K562 (cell line): ENCODE data around the gene ACOT13. TPM values are rescaled to one million over a fixed set of nuclear protein-coding genes. Genes with fewer than 3 reads are reported as not detected.

Experiments
- ATAC-seq: fragments of 200-7000 bp; cut with Tn5 transposase; 3 replicates; pipeline ENCODE4 v1.9.1; 2020; ENCODE audit warnings: moderate library complexity
- BruUV-seq: library from RNA; stranded (reverse); fragments of 400-500 nt; replicated peaks from 2 replicates; lab custom pipeline; 2021; lab: Mats Ljungman, UMichigan
- CTCF ChIA-PET: fragments of 300-600 bp; formaldehyde crosslinking; extraction: SDS; loops from one replicate; lab custom pipeline; 2021; ENCODE audit warnings: low intra/inter-chr PET ratio; lab: Yijun Ruan, JAX
- POLR2A ChIA-PET: fragments of 300-600, 350-650 bp; sonication (Branson Sonifier 250); formaldehyde crosslinking; extraction: SDS; loops from one replicate; lab custom pipeline; 2021; ENCODE audit warnings: antibody characterized with exemption, inconsistent platforms; lab: Yijun Ruan, JAX
- DNase-seq, 4 experiments: peaks; one replicate each; pipeline versions ENCODE4 v3.0.0 to v3.0.0-alpha.2; 2011 to 2018; ENCODE audit warnings: low spot score in 3 of 4, mixed read lengths in 3 of 4; ENCODE audit errors: extremely low read depth in 1 of 4
- FAIRE-seq: peaks from 2 replicates; lab custom pipeline; 2011; peaks lifted over from hg19 to GRCh38; lab: Jason Lieb, UNC
- H2AFZ ChIP-seq: 2 replicates; pipeline ENCODE4 v1.6.0; 2011; ENCODE audit warnings: low read depth, low read length, control low read depth, inconsistent platforms
- H3K27ac ChIP-seq: fragments of 200-600 bp; 3 replicates; pipeline ENCODE4 v1.8.0; 2011; ENCODE audit warnings: low read depth, mild to moderate bottlenecking, control low read depth, inconsistent platforms, low read length, moderate library complexity, mixed read lengths; ENCODE audit errors: extremely low read depth
- H3K27me3 ChIP-seq, 2 experiments: fragments of 300-600 bp in 1 of 2; 2 replicates in 1 of 2; 3 replicates in 1 of 2; pipeline versions ENCODE4 v1.6.0 to v1.8.0; 2011; ENCODE audit warnings: inconsistent platforms in 2 of 2, low read length in 2 of 2, mild to moderate bottlenecking in 1 of 2, mixed read lengths in 1 of 2, moderate library complexity in 1 of 2; ENCODE audit not compliant: control insufficient read depth in 2 of 2, insufficient read depth in 2 of 2
- H3K36me3 ChIP-seq: fragments of 300-600 bp; 3 replicates; pipeline ENCODE4 v1.8.0; 2011; ENCODE audit warnings: mild to moderate bottlenecking, low read length, inconsistent platforms; ENCODE audit not compliant: control insufficient read depth, insufficient read depth
- H3K4me1 ChIP-seq, 2 experiments: fragments of 200-600 bp in 1 of 2; replicated peaks in 1 of 2; 2 replicates in 1 of 2; 3 replicates in 1 of 2; pipeline versions ENCODE4 v1.5.1 to v1.8.0; 2011; ENCODE audit warnings: inconsistent platforms in 2 of 2, low read length in 2 of 2, mild to moderate bottlenecking in 1 of 2, mixed read lengths in 1 of 2, moderate library complexity in 1 of 2; ENCODE audit not compliant: control insufficient read depth in 2 of 2, insufficient read depth in 2 of 2
- H3K4me2 ChIP-seq: 2 replicates; pipeline ENCODE4 v1.6.1; 2011; ENCODE audit warnings: low read length, control low read depth, inconsistent platforms, mixed read lengths; ENCODE audit not compliant: insufficient read depth
- H3K4me3 ChIP-seq: fragments of 200-600 bp; sonication (generic), shearing (Covaris generic); 2 replicates; pipeline ENCODE4 v1.5.1; 2016; ENCODE audit warnings: control low read depth, inconsistent platforms
- H3K79me2 ChIP-seq: fragments of 200-600 bp; 3 replicates; pipeline ENCODE4 v1.8.0; 2011; ENCODE audit warnings: low read length, inconsistent platforms; ENCODE audit not compliant: control insufficient read depth, insufficient read depth
- H3K9ac ChIP-seq, 2 experiments: 2 replicates each; pipeline versions ENCODE4 v1.6.0 to v1.6.1; 2011; ENCODE audit warnings: low read depth in 2 of 2, low read length in 2 of 2, control low read depth in 1 of 2, inconsistent platforms in 1 of 2, mild to moderate bottlenecking in 1 of 2, mixed read lengths in 1 of 2; ENCODE audit not compliant: insufficient read depth in 1 of 2
- H3K9me1 ChIP-seq: one replicate; pipeline ENCODE4 v1.6.0; 2011; ENCODE audit warnings: inconsistent platforms, mild to moderate bottlenecking, low read length, moderate library complexity; ENCODE audit not compliant: control insufficient read depth, insufficient read depth
- H3K9me3 ChIP-seq: replicated peaks from 2 replicates; pipeline ENCODE4 v1.5.1; 2011; ENCODE audit warnings: low read depth, low read length, inconsistent platforms; ENCODE audit not compliant: control insufficient read depth, insufficient read depth
- H4K20me1 ChIP-seq: replicated peaks from 2 replicates; pipeline ENCODE4 v1.6.1; 2011; ENCODE audit warnings: low read length, inconsistent platforms, mixed read lengths; ENCODE audit not compliant: control insufficient read depth, insufficient read depth
- ELF2 ChIP-seq: fragments of 250-450 bp; sonication (Bioruptor Pico); IDR thresholded peaks from 2 replicates; pipeline ENCODE4 v1.5.0; 2021; ENCODE audit warnings: mild to moderate bottlenecking
- NFIC ChIP-seq: fragments of 450-650 bp; IDR thresholded peaks from 2 replicates; pipeline ENCODE4 v1.6.1; 2017; ENCODE audit warnings: mild to moderate bottlenecking, inconsistent platforms
- SOX6 ChIP-seq: fragments of 450-650 bp; IDR thresholded peaks from 2 replicates; pipeline ENCODE4 v1.6.1; 2014; ENCODE audit warnings: mild to moderate bottlenecking
- TCF7 ChIP-seq: sonication (generic); IDR thresholded peaks from 2 replicates; pipeline ENCODE4 v1.6.1; 2016; ENCODE audit warnings: antibody characterized with exemption, borderline replicate concordance
- TEAD1 ChIP-seq, 2 experiments: fragments of 450-650 bp in 1 of 2; sonication (generic) in 1 of 2; formaldehyde crosslinking; IDR thresholded peaks; 2 replicates each; pipeline versions ENCODE4 v1.4.0 to v1.8.0; 2020 to 2022; ENCODE audit warnings: mild to moderate bottlenecking in 2 of 2, missing genetic modification reagents in 1 of 2
- TFE3 ChIP-seq: fragments of 450-650 bp; formaldehyde crosslinking; IDR thresholded peaks from 2 replicates; pipeline ENCODE4 v1.4.0; 2020; ENCODE audit warnings: mild to moderate bottlenecking, mixed read lengths
- TRIM24 ChIP-seq, 2 experiments: fragments of 450-650 bp; IDR thresholded peaks; 2 replicates each; pipeline ENCODE4 v1.6.1; 2016
- WGBS: fragments of 100-300 bp; shearing (Covaris generic); methylation state at CpG from one replicate; pipeline ENCODE4 v1.1.6; 2016; ENCODE audit warnings: low coverage, mixed read lengths; ENCODE audit not compliant: insufficient coverage; ENCODE audit errors: missing lambda C conversion rate; 5-methylcytosine and 5-hydroxymethylcytosine counted together
- in situ Hi-C: fragments of 300-500 bp; cut with MboI; formaldehyde crosslinking; loops from 4 replicates; pipeline ENCODE4 v1.15.0; 2018; ENCODE audit warnings: inconsistent platforms, mixed read lengths
- intact Hi-C: fragments of 100-400 bp; cut with micrococcal nuclease; formaldehyde crosslinking; loops from 2 replicates; pipeline ENCODE4 v1.14.2; 2022
- polyA plus RNA-seq, 8 experiments: library from polyadenylated mRNA; depleted of rRNA in 4 of 8; stranded (reverse) in 5 of 8; unstranded in 3 of 8; fragments of >200 nt; fragmentation: Nextera tagmentation in 2 of 8; fragmentation: Illumina TruSeq in 1 of 8; extraction: Ambion mirVana in 2 of 8; extraction: Trizol in 1 of 8; gene quantifications; 2 replicates each; pipeline versions ENCODE4 v1.2.1 to v1.2.3, GENCODE V29; 2011 to 2014; ENCODE audit warnings: inconsistent platforms in 1 of 8, missing spikeins in 1 of 8
- total RNA-seq, 7 experiments: library from RNA; depleted of rRNA in 6 of 7; stranded (reverse); fragments of >200 nt in 6 of 7; fragmentation: Illumina TruSeq in 2 of 7; extraction: Trizol in 2 of 7; gene quantifications; 2 replicates each; pipeline versions ENCODE4 v1.2.1 to v1.2.3, GENCODE V29; 2011 to 2021; ENCODE audit warnings: low replicate concordance in 1 of 7

ACOT13 gene
- total and polyA plus RNA-seq, 9 of the 15 experiments (the other 6 are each of a cell fraction or from before 2014, with no cell fraction given), result 14.1 to 129 (median 65.7) TPM

- Histone ChIP-seq H3K9ac (no peak overlapping the region), H3K4me3 (no peak overlapping the region), H3K27ac (no peak overlapping the region), H3K36me3 (peaks cover 21% of the 10 kb centered on the region; the same call in 2 of the 3 replicates), H3K9me3 (no peaks in the 10 kb centered on the region), H3K4me2 (no peak overlapping the region), H3K9me1 (no peaks in the 10 kb centered on the region), H3K4me1 (no peaks in the 10 kb centered on the region), H2AFZ (no peak overlapping the region), H4K20me1 (no peaks in the 10 kb centered on the region), H3K27me3 (no peaks in the 10 kb centered on the region), H3K79me2 (no peaks in the 10 kb centered on the region)
- no peak for FAIRE-seq
- no peak for ATAC-seq
- no peak for DNase-seq
- BruUV-seq, result no TSS peak
- ChIA-PET POLR2A (no interaction called here), CTCF (interaction anchor here (1.2 to 3.5 kb wide), 5 partner anchors 114 to 413 kb away, joined by 3 to 67 read pairs (median 8); no protein-coding TSS in a partner anchor)
- TF ChIP-seq TEAD1 (CRISPR knock-in tag; IDR thresholded peaks at IDR 0.05) (no peak), TCF7 (no peak)
- intact Hi-C loops, result loop anchor here (5.0 kb wide), 1 partner anchor 376 kb away; no protein-coding TSS in a partner anchor
- in situ Hi-C loops, result loop anchor here (5.0 kb wide), 1 partner anchor 114 kb away; no protein-coding TSS in a partner anchor
- WGBS, result 100% methylated on average over 2 of the region's 2 CpGs
Observed at GRCh38 chr6:24696097-24696496, 29.2 kb downstream of the ACOT13 start.

GRCh38 chr6:24699521-24700359, 32.9 kb downstream of the ACOT13 start:
- Histone ChIP-seq H3K27ac (no peak overlapping the region), H2AFZ (no peak overlapping the region), H3K79me2 (no peaks in the 10 kb centered on the region), H3K4me2 (no peak overlapping the region), H3K9me3 (no peaks in the 10 kb centered on the region), H4K20me1 (0 out of 2 replicates have a peak, but pooled peaks cover 3% of the 10 kb centered on the region), H3K9me1 (no peaks in the 10 kb centered on the region), H3K4me3 (no peak overlapping the region), H3K4me1 (no peaks in the 10 kb centered on the region), H3K9ac (no peak overlapping the region), H3K36me3 (peaks cover 57% of the 10 kb centered on the region), H3K27me3 (no peaks in the 10 kb centered on the region)
- 55% methylated on average over 3 of the region's 3 CpGs for WGBS
- CTCF ChIA-PET, result interaction anchor here (0.5 to 0.6 kb wide), 2 partner anchors 123 to 564 kb away, joined by 3 read pairs; no protein-coding TSS in a partner anchor
- intact Hi-C loops (loop anchor here (5.0 kb wide), 1 partner anchor 373 kb away; no protein-coding TSS in a partner anchor), in situ Hi-C loops (loop anchor here (5.0 kb wide), 1 partner anchor 117 kb away; no protein-coding TSS in a partner anchor)
- TF ChIP-seq SOX6, result peak; percentile 45; the same call in 1 of the 2 replicates
- no peak for TF ChIP-seq TFE3
- 0 out of 2 replicates have a peak, but pooled peaks have one; percentile 28 for TF ChIP-seq ELF2
- TF ChIP-seq NFIC, result peak; percentile 46
- TF ChIP-seq TRIM24 (IDR thresholded peaks at IDR 0.05), result no peak
- ATAC-seq, result no peak
- FAIRE-seq, result no peak
- POLR2A ChIA-PET, result interaction anchor here (0.9 to 2.5 kb wide), 4 partner anchors 8 to 114 kb away, joined by 3 to 9 read pairs (median 4); no protein-coding TSS in a partner anchor
- BruUV-seq, result no TSS peak
- no peak for DNase-seq
